Myocyte (in vitro differentiated cells): Measurements from ENCODE around the gene HBZ. TPM values are rescaled to one million over a fixed set of nuclear protein-coding genes. Genes with fewer than 3 reads are reported as not detected.
"Not testable (repeated sequence)": the region's sequence is repeated elsewhere in the genome, so short reads cannot be mapped to it uniquely, and the experiment has no call there.

Source experiments
- DNase-seq: peaks from one replicate; pipeline ENCODE4 v3.0.0-alpha.2; 2012; ENCODE audit warnings: low read depth
- total RNA-seq: library from RNA; depleted of rRNA; stranded (reverse); fragments of >200 nt; gene quantifications from 2 replicates; pipeline ENCODE4 v1.2.3, GENCODE V29; 2014

HBZ gene
- total RNA-seq, 1 donor from 2014 or later: not detected

DNA sequence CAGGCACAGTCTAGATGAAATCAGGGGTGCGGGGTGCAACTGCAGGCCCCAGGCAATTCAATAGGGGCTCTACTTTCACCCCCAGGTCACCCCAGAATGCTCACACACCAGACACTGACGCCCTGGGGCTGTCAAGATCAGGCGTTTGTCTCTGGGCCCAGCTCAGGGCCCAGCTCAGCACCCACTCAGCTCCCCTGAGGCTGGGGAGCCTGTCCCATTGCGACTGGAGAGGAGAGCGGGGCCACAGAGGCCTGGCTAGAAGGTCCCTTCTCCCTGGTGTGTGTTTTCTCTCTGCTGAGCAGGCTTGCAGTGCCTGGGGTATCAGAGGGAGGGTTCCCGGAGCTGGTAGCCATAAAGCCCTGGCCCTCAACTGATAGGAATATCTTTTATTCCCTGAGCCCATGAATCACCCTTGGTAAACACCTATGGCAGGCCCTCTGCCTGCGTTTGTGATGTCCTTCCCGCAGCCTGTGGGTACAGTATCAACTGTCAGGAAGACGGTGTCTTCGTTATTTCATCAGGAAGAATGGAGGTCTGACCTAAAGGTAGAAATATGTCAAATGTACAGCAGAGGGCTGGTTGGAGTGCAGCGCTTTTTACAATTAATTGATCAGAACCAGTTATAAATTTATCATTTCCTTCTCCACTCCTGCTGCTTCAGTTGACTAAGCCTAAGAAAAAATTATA, 25.7 kb downstream of the HBZ start:
- no peak for DNase-seq

DNA sequence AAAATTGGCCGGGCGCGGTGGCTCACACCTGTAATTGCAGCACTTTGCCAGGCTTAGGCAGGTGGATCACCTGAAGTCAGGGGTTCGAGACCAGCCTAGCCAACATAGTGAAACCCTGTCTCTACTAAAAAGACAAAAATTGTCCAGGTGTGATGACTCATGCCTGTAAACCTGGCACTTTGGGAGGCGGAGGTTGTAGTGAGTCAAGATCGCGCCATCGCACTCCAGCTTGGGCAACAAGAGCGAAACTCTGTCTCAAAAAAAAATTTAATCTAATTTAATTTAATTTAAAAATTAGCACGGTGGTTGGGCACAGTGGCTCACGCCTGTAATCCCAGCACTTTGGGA, 26.2 kb downstream of the HBZ start:
- DNase-seq: no peak

DNA sequence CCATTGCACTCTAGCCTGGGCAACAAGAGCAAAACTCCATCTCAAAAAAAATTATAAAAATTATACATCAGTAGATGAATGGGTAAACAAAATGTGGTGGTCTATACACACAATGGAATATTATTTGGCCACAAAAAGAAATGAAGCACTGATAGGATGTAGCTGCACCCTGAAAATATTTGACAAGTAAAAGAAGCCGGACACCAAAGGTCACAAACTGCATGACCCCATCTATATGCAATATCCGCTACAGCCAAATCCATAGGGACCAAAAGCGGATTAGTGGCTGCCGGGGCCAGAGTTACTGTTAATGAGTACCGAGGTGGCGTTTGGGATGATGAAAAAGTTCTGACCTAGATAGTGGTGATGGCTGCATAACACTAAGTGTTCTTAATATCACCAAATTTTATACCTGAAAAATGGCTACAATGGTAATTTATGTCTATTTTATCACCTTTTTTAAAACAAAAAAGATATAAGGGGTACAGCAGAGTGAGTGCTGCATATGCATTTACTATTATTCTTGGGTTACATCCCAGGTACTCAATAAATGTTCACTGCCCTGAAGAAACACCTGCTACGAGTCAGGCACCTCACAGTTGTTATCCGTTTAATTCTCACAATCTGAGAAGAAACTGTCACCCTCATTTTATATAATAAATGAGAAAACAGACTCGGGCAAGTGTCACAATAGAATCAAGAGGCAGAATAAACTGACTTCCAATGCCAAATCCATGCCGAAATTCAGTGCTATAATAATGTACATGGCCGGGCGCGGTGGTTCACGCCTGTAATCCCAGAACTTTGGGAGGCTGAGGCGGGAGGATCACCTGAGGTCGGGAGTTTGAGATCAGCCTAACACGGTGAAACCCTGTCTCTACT, 27.0 kb downstream of the HBZ start:
- DNase-seq: no peak

DNA sequence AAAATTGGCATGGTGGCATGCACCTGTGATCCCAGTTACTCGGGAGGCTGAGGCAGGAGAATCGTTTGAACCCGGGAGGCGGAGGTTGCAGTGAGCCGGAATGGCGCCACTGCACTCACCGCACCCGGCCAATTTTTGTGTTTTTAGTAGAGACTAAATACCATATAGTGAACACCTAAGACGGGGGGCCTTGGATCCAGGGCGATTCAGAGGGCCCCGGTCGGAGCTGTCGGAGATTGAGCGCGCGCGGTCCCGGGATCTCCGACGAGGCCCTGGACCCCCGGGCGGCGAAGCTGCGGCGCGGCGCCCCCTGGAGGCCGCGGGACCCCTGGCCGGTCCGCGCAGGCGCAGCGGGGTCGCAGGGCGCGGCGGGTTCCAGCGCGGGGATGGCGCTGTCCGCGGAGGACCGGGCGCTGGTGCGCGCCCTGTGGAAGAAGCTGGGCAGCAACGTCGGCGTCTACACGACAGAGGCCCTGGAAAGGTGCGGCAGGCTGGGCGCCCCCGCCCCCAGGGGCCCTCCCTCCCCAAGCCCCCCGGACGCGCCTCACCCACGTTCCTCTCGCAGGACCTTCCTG, 27.7 kb downstream of the HBZ start, which contains the start of gene HBQ1:
Gene HBQ1, plus strand, starts transcription at position 359 of the 575 bp plus-strand sequence. Its CDS starts 28 bp downstream, at position 387.
- DNase-seq: no peak

DNA sequence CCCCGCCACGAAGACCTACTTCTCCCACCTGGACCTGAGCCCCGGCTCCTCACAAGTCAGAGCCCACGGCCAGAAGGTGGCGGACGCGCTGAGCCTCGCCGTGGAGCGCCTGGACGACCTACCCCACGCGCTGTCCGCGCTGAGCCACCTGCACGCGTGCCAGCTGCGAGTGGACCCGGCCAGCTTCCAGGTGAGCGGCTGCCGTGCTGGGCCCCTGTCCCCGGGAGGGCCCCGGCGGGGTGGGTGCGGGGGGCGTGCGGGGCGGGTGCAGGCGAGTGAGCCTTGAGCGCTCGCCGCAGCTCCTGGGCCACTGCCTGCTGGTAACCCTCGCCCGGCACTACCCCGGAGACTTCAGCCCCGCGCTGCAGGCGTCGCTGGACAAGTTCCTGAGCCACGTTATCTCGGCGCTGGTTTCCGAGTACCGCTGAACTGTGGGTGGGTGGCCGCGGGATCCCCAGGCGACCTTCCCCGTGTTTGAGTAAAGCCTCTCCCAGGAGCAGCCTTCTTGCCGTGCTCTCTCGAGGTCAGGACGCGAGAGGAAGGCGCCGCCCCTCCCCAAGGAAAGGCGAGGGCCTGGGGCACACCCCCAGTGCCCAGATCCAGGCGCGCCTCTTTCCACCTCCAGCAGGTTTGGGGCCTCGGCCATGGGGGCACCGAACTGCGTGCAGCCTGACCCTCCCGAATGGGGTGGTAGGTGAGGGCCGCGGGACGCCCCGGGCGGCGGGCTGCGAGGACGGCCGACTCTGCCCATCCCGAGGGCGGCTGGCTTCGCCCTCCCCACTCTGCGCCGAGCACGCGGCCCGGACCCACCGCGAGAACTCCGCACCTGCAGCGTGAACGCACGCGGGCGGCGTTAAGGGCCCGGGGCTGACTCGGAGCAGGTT, 28.5 kb downstream of the HBZ start:
- peak; percentile 49 for DNase-seq

DNA sequence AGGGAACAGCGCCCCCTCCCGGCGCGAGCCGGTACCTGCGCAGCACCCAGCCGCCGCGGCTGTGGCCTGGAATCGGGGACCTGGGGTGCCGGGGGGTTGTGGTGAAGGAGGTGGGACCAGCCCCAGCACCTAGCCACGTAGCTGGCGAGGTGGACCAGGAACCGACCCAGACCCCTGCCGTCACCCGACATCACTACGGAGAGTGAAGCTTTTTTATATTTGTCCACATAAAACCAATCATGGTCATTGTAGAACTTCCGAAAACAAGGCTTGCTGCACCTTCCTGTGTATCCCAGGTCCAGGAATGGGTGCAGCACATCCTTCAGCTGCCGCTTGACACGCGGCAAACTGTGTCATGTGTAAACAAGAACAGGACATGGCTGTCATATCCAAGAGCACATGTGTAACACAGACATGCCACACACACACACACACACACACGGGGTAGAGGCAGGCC, 29.1 kb downstream of the HBZ start:
- DNase-seq: no peak

DNA sequence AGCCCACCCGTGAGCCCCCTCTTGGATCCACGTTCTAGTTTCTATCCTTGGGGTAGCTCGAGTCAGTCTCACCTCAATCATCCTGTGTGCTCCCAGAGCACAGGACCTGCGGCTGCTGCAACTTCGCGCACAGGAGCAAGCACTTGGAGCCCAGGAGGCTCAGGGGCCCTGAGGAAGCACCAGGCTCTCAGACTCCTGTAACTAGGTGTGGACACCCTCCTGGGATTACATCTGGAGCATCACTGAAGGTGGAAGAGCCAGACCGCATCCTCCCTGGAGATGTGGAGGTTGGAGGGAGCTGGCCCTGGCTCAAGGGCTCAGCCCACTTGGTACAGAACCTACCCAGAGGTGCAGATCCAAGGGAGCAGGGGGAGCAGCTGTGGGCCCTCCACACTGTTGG, 30.6 kb downstream of the HBZ start:
- DNase-seq: no peak

DNA sequence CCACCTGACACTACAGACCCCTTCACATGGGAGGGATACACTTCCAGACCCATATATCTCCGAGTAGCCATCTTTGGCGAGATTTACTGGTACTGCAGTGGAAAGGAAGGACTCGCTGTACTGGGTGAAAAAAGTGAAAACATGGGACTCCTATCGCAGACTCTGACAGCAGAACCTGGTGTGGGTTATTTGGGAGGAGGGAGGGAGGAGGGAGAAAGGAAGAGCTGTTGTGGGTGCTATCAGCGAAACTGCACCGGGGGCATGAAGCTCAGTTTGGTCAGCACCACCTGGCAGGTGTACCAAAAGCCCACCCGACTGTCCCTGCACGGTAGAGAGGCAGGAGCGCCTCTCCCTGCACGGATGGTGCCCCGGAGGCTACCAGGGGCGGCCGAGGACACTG, 32.8 kb downstream of the HBZ start:
- no peak for DNase-seq

DNA sequence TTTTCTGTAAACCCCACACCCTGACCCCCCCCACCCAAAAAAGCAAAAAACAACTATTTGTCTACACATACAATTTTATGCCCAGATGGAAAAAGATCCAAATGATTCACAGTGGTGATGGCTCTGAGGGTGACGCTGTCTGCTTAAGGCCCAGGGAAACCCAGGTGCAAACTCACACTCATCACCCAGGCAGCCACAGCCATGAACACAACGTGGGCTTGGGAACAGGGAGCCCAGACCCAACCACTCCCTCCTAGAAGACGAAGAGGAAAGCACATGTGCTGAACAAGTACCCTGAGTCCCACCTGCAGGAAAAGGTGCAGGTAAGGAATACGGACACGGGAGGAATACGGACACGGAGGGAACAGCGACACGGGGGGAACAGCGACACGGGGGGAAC, 33.2 kb downstream of the HBZ start:
- no peak for DNase-seq

DNA sequence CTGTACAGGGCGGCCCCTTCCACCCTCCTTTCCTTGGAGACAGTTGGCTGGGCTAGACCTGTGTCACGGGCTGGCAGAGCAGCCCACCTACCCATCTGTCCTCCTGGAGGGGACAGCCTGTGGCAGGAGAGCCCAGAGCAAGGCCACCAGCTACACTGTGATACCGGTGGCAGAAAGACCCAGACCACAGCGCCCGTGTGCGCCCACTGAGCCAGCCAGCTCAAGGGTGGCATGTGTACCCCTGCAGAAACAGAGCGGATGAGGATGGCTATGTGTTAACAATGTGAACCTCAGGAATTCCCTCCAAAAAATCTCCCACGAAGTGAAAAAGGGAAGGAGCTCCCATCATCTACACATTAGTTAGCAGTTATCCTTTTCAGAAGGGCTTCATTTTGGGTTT, 34.9 kb downstream of the HBZ start:
- no peak for DNase-seq

DNA sequence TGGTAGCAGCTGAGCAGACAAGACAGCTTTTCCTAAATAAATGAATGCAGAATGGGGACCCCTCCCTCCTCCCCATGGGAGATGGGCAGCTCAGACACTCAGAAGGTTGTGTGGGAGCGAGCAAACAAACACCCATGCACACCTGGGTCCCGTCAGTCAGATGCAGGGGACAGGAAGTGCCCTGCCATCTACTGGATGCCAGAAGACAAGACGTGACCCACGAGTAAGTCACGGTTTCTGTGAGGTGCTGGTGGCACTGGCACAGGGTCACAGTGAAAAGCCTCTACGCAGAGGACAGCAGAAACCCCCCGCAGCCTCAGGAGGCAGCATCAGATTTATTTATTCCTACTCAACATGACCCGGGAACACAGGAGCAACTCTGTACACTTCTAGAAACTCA, 36.2 kb downstream of the HBZ start:
- DNase-seq: no peak

DNA sequence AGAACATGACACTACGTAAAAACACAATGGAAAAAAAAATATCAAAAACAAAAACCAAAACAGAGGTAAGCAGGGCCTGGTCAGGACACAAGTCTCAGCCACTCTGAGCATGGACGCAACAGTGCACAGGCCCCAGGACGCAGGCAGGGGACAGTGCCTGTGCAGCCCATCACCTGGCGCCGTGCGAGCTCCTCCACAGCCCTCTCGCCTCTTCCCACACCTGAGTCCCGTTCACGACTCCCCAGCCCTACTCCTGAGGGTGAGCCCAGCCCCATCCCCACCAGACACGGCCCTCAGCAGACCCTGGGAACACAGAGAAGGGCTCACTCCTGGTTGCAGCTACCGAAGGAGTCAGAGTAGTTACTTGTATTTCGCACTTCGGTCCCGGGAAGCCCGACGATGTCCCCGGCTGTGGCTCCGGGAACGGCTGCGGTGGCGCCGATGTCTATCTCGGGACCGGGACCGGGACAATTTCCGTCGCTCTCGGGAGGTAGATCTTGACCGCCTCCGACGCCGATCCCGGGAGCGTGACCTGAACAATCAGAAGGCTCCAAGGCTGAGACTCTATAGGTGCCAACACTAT, 37.3 kb downstream of the HBZ start:
- DNase-seq: no peak

DNA sequence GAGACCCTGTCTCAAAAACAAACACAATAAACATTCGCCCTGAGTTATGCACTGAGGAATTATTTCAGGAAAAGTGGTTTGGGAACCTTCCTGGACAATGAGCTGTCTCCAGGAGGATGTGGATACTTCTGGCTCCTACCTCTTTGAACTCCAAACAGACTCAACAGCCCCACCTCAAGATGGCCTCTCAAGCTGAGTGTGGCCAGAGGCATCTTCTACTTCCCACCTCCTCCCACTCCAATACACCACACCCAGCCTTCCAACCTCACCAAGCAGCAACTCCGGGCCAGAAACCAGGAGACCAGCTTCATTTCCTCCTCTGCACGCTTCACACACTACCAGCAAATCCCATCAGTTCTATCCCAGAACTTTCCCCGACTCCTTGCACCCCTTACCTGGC, 39.4 kb downstream of the HBZ start:
- no peak for DNase-seq

DNA sequence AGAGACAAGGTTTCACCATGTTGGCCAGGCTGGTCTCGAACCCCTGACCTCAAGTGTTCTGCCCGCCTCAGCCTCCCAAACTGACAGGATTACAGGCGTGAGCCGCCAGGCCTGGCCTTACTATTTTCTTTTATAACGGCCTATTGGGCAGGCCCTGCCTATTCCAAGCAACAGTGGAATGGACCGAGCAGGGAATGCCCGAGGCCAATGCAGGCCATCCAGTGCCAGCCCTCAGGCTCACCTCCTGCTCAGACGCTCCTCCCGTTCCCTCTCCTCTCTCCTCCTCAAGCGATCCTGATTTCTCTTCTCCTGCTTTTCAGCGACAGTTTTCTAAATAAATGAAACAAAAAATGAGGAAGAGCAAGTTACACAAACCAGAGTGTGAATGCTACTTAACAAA, 40.2 kb downstream of the HBZ start:
- no peak for DNase-seq

DNA sequence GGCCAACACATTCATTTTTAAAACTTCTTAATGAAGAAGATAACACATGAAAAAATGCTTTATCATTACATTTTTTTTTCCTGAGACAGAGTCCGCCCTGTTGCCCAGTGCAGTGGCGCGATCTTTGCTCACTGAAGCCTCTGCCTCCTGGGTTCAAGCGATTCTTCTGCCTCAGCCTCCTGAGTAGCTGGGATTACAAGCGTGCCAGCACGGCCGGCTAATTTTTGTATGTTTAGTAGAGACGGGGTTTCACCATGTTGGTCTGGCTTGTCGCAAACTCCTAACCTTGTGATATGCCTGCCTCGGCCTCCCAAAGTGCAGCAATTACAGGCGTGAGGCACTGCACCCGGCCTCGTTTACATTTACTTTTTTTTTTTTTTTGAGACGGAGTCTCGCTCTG, 41.0 kb downstream of the HBZ start:
- no peak for DNase-seq

DNA sequence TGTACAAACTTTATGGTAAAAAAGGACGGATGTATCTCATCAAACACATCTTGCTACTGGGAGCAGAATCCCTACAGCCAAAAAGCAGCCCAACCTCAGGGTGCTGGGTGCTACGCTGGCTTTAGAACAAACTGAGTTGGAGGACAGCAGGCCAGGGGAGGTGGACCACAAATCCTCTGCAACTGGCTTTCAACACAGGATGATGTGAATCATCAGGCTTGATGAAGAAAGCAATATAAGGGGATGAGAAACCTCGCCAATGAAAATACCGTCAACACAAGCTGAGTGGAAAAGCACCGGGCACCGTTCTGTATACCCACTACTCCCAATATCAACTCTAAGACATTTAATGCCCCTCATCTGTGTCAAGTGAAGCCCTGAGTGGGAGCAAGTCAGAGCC, 42.1 kb downstream of the HBZ start:
- no peak for DNase-seq

DNA sequence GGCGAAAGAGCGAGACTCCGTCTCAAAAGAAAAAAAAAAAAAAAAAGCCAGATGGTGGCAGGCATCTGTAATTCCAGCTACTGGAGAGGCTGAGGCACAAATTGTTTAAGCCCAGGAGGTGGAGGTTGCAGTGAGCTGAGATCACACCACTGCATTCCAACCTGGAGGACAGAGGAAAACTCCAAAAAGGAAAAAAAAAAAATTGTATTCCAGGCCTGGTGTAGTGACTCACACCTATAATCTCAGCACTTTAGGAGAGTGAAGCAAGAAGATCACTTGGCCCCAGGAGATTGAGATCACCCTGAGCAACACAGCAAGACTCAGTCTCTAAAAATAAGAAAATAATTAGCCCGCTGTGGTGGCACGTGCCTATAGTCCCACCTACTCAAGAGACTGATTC, 47.9 kb downstream of the HBZ start:
- DNase-seq: no peak

DNA sequence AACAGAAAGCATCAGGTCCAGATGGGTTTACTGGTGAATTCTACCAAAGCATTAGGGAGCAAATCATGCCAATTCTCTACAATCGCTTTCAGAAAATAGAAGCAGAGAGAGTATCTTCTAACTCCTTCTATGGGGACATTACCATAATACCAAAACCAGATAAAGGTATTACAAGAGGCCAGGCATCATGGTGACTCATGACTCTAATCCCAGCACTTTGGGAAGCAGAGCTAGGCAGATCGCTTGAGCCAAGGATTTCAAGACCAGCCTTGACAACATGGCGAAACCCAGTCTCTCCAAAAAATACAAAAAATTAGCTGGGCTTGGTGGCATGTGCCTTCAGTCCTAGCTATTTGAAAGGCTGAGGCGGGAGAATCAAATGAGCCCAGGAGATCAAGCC, 50.8 kb downstream of the HBZ start:
- peak; percentile 12 for DNase-seq

DNA sequence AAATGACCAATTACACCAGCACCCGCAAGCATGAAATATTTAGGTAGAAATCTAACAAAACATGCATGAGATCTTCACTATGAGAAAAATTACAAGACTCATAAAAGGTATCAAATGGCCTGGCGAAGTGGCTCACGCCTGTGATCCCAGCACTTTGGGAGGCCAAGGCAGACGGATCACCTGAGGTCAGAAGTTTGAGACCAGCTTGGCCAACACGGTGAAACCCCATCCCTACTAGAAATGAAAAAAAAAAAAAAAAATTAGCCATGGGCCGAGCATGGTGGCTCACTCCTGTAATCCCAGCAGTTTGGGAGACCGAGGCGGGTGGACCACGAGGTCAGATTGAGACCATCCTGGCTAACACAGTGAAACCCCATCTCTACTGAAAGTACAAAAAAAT, 51.6 kb downstream of the HBZ start:
- not testable (repeated sequence) for DNase-seq
